Body of pancreas (tissue), 4 donors: ENCODE results near the gene USP12.

Experiments used
- POLR2A ChIP-seq, 3 donors: fragments of 450-650 bp; IDR thresholded peaks; one replicate each; pipeline ENCODE4 v1.6.1; 2016; ENCODE audit warnings: antibody characterized with exemption in 3 of 3, mild to moderate bottlenecking in 2 of 3
- TF ChIP-seq, protein P1 (sequence below), 7 experiments: fragments of 450-650 bp in 4 of 7; fragments of 200-600 bp in 3 of 7; sonication (generic) in 3 of 7; IDR thresholded peaks; one replicate each; pipeline ENCODE4 v1.5.1; 2016 to 2019; ENCODE audit warnings: antibody characterized with exemption in 7 of 7

DNA sequence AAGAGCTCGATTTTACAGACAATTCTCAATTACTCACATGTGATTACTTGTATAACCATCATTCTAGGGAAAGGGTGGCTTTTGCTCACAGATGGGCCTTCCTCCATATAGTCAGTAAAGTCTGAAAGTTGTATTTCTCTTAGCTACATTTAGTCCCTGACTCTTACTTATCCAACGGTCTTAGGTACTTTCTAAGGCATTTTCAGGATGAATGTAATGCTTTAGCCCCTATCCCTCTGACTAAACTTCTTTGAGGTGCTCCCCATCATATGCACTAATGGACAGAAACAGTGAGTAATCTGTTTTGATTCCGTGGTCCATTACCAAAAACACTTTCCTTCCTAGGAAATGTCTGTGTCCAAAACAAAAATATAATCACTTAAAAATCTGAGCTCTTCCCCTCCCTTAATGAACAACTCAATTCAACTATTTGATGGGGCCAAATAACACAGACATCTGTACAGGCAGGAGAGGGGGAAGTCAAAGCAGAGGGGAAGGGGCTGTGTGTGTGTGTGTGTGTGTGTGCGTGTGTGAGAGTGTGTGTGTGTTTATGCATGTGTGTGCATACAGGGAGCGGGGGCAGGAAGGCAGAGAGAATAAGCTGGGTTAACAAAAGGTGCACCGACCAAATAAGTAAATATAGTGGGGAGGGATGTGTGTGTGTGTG, 84.9 kb downstream of the USP12 start:
- TF ChIP-seq, protein P1, sequence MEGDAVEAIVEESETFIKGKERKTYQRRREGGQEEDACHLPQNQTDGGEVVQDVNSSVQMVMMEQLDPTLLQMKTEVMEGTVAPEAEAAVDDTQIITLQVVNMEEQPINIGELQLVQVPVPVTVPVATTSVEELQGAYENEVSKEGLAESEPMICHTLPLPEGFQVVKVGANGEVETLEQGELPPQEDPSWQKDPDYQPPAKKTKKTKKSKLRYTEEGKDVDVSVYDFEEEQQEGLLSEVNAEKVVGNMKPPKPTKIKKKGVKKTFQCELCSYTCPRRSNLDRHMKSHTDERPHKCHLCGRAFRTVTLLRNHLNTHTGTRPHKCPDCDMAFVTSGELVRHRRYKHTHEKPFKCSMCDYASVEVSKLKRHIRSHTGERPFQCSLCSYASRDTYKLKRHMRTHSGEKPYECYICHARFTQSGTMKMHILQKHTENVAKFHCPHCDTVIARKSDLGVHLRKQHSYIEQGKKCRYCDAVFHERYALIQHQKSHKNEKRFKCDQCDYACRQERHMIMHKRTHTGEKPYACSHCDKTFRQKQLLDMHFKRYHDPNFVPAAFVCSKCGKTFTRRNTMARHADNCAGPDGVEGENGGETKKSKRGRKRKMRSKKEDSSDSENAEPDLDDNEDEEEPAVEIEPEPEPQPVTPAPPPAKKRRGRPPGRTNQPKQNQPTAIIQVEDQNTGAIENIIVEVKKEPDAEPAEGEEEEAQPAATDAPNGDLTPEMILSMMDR (IDR thresholded peaks at IDR 0.05), result no peak
- TF ChIP-seq POLR2A (IDR thresholded peaks at IDR 0.05), result no peak
